ENCODE measurements around the gene RYR2. TPM values are rescaled to one million over a fixed set of nuclear protein-coding genes. Genes with fewer than 3 reads are reported as not detected.

The RYR2 gene
- total and polyA plus RNA-seq, 2 of the 8 experiments (the other 6 are each of a cell fraction or from before 2014, with no cell fraction given) = 1.3 to 4.4 TPM

GRCh38 chr1:237141502-237141901, 99.5 kb downstream of the RYR2 start:
- no peak overlapping the region for H3K23ac ChIP-seq (ENCODE audit: insufficient read length)
- no peaks in the 10 kb centered on the region; the same call in 1 of the 2 replicates for H3K79me1 ChIP-seq (ENCODE audit: low read depth, low read length)
- 94% methylated on average over 5 of the region's 5 CpGs; no CpG with 5 or more reads in 1 of the 2 experiments for WGBS, 2 experiments (ENCODE audit: extremely low coverage in 1 of 2, insufficient coverage in 1 of 2, insufficient read length in 1 of 2, insufficient replicate concordance in 2 of 2, low coverage in 1 of 2, low lambda C conversion rate in 2 of 2, missing lambda C conversion rate in 1 of 2)
- FAIRE-seq = no peak
- no peaks in the 10 kb centered on the region for H3K27me3 ChIP-seq (replicated peaks in 1 of 4; ENCODE audit: control insufficient read depth in 3 of 4, extremely low read depth in 1 of 4, insufficient read depth in 3 of 4, low read length in 3 of 4)
- no peak overlapping the region for H2AFZ ChIP-seq (ENCODE audit: low read length)
- H3K56ac ChIP-seq (replicated peaks; ENCODE audit: insufficient read length, low read depth, low read length) = no peak overlapping the region
- H3K14ac ChIP-seq (ENCODE audit: insufficient read length) = no peak overlapping the region
- POLR2A ChIA-PET (ENCODE audit: partially characterized antibody) = no interaction called here
- no peaks in the 10 kb centered on the region for H3K23me2 ChIP-seq (ENCODE audit: low read depth, low read length)
- H3K4me1 ChIP-seq (replicated peaks in 1 of 4; ENCODE audit: control insufficient read depth in 3 of 4, insufficient read depth in 4 of 4, low read length in 3 of 4) = peaks cover 2 to 6% (median 5%) of the 10 kb centered on the region in 4 experiments; a peak in 5 of 7 replicates
- H2BK20ac ChIP-seq (ENCODE audit: low read length) = no peak overlapping the region
- H3K4me3 ChIP-seq (ENCODE audit: extremely low read depth in 1 of 4, insufficient read depth in 2 of 4, low read depth in 3 of 4, low read length in 4 of 4) = no peak overlapping the region
- DNase-seq (ENCODE audit: low read depth in 1 of 2, low spot score in 2 of 2) = no peak
- no peaks in the 10 kb centered on the region for H3K79me2 ChIP-seq (ENCODE audit: control insufficient read depth in 1 of 2, insufficient read depth in 2 of 2, low read length in 2 of 2)
- no peak overlapping the region for H3K9ac ChIP-seq (replicated peaks in 1 of 4; ENCODE audit: extremely low read depth in 1 of 4, low read depth in 3 of 4, low read length in 3 of 4)
- no peak overlapping the region for H2BK5ac ChIP-seq (ENCODE audit: low read depth, low read length)
- no peak overlapping the region for H3K27ac ChIP-seq (ENCODE audit: low read depth, low read length)
- no peaks in the 10 kb centered on the region for H4K20me1 ChIP-seq (replicated peaks in 1 of 2; ENCODE audit: control insufficient read depth in 1 of 2, insufficient read depth in 2 of 2, low read length in 2 of 2)
- no peak overlapping the region for H4K91ac ChIP-seq (replicated peaks; ENCODE audit: insufficient read length, low read length)
- H3K9me3 ChIP-seq (ENCODE audit: insufficient read depth in 2 of 2, low read depth in 1 of 2, low read length in 1 of 2) = no peaks in the 10 kb centered on the region
- H2AK5ac ChIP-seq (ENCODE audit: low read depth, low read length) = no peak overlapping the region
- CTCF ChIA-PET (ENCODE audit: partially characterized antibody) = interaction anchor here (1.7 to 2.6 kb wide), 2 partner anchors 17 to 245 kb away, joined by 5 to 7 read pairs; no protein-coding TSS in a partner anchor
- no peak overlapping the region for H3K4ac ChIP-seq (replicated peaks; ENCODE audit: insufficient read length, low read depth, low read length)
- H2BK12ac ChIP-seq (ENCODE audit: low read depth, low read length) = no peak overlapping the region
- no peak overlapping the region for H4K5ac ChIP-seq (ENCODE audit: insufficient read length, low read depth, low read length)
- H4K8ac ChIP-seq (ENCODE audit: extremely low read depth, insufficient read depth, low read length) = no peak overlapping the region
- H3K36me3 ChIP-seq (ENCODE audit: control insufficient read depth in 2 of 4, insufficient read depth in 4 of 4, low read length in 3 of 4) = no peaks in the 10 kb centered on the region
- H3K18ac ChIP-seq (ENCODE audit: extremely low read depth, low read length) = no peak overlapping the region
- H2BK15ac ChIP-seq (ENCODE audit: low read length) = no peak overlapping the region
- no peak overlapping the region for H3K4me2 ChIP-seq (ENCODE audit: insufficient read depth in 1 of 2, low read depth in 2 of 2, low read length in 2 of 2)
- H2BK120ac ChIP-seq (replicated peaks; ENCODE audit: low read depth, low read length) = no peak overlapping the region
- TF ChIP-seq BCL11A (IDR thresholded peaks at IDR 0.05; ENCODE audit: low read depth in 2 of 2, low read length in 2 of 2) = no peak
- TF ChIP-seq SAP30 (IDR thresholded peaks at IDR 0.05; ENCODE audit: insufficient read depth, insufficient replicate concordance, low read length) = no peak
- no peak for TF ChIP-seq KDM4A (IDR thresholded peaks at IDR 0.05; ENCODE audit: low read depth, low read length, severe bottlenecking)
- no peak for TF ChIP-seq BRCA1 (IDR thresholded peaks at IDR 0.05; ENCODE audit: low read depth, low read length)
- no peak for TF ChIP-seq SRF (IDR thresholded peaks at IDR 0.05; ENCODE audit: low read depth, low read length)
- no peak for TF ChIP-seq GTF2F1 (IDR thresholded peaks at IDR 0.05; ENCODE audit: borderline replicate concordance, low read depth, low read length)
- no peak for TF ChIP-seq RNF2 (IDR thresholded peaks at IDR 0.05; ENCODE audit: borderline replicate concordance, low read depth, low read length, missing control alignments, poor library complexity, severe bottlenecking)
- no peak for TF ChIP-seq CBX8 (IDR thresholded peaks at IDR 0.05; ENCODE audit: borderline replicate concordance, low read depth, low read length)
- TF ChIP-seq USF2 (IDR thresholded peaks at IDR 0.05; ENCODE audit: low read length) = no peak
- no peak for TF ChIP-seq ATF3 (IDR thresholded peaks at IDR 0.05; ENCODE audit: insufficient read depth, low read depth, low read length)
- no peak for TF ChIP-seq SP1 (IDR thresholded peaks at IDR 0.05; ENCODE audit: low read depth, low read length)
- TF ChIP-seq TCF12 (IDR thresholded peaks at IDR 0.05; ENCODE audit: low read depth, low read length) = no peak
